Endothelial cell of umbilical vein (primary cell): ENCODE data around the gene ZBTB40. TPM values are rescaled to one million over a fixed set of nuclear protein-coding genes. Genes with fewer than 3 reads are reported as not detected.

ENCODE experiments used
- BruUV-seq: library from RNA; stranded (reverse); fragments of 400-500 nt; replicated peaks from 2 replicates; lab custom pipeline; 2021; lab: Mats Ljungman, UMichigan
- CTCF ChIA-PET: fragments of 300-600, 350-600 bp; sonication (Branson Sonifier 250); formaldehyde crosslinking; loops from one replicate; lab custom pipeline; 2021; ENCODE audit warnings: antibody characterized with exemption, inconsistent platforms; lab: Charles Lee
- POLR2A ChIA-PET: fragments of 300-600, 350-600 bp; sonication (Branson Sonifier 250); formaldehyde crosslinking; loops from one replicate; lab custom pipeline; 2021; ENCODE audit warnings: antibody characterized with exemption, inconsistent platforms; lab: Charles Lee
- DNase-seq: peaks from one replicate; pipeline ENCODE4 v3.0.0-alpha.2; 2011; ENCODE audit warnings: low read depth, low spot score
- FAIRE-seq: peaks from 2 replicates; lab custom pipeline; 2011; peaks lifted over from hg19 to GRCh38; lab: Jason Lieb, UNC
- H2AFZ ChIP-seq: 2 replicates; pipeline ENCODE4 v1.6.0; 2012; ENCODE audit warnings: low read depth, low read length, control low read depth, inconsistent platforms
- H3K27ac ChIP-seq: 2 replicates; pipeline ENCODE4 v1.5.1; 2011; ENCODE audit warnings: low read depth, mild to moderate bottlenecking, control low read depth, low read length, moderate library complexity; ENCODE audit not compliant: insufficient read depth
- H3K27me3 ChIP-seq, 2 experiments: 2 replicates each; pipeline versions ENCODE4 v1.6.0 to v1.6.1; 2011; ENCODE audit warnings: low read length in 2 of 2, mixed read lengths in 1 of 2; ENCODE audit not compliant: control insufficient read depth in 2 of 2, insufficient read depth in 2 of 2
- H3K36me3 ChIP-seq, 2 experiments: 2 replicates in 1 of 2; 3 replicates in 1 of 2; pipeline ENCODE4 v1.5.1; 2011; ENCODE audit warnings: low read length in 2 of 2, mild to moderate bottlenecking in 1 of 2, moderate library complexity in 1 of 2; ENCODE audit not compliant: control insufficient read depth in 2 of 2, insufficient read depth in 2 of 2; ENCODE audit errors: extremely low read depth in 1 of 2
- H3K4me1 ChIP-seq: 3 replicates; pipeline ENCODE4 v1.5.1; 2011; ENCODE audit warnings: mild to moderate bottlenecking, low read length; ENCODE audit not compliant: control insufficient read depth, insufficient read depth; ENCODE audit errors: extremely low read depth
- H3K4me2 ChIP-seq: 2 replicates; pipeline ENCODE4 v1.6.1; 2011; ENCODE audit warnings: low read length, control low read depth, mixed read lengths; ENCODE audit not compliant: insufficient read depth
- H3K4me3 ChIP-seq, 3 experiments: fragments of 200-600 bp in 1 of 3; sonication (generic), shearing (Covaris generic) in 1 of 3; replicated peaks in 1 of 3; 2 replicates each; pipeline ENCODE4 v1.5.1; 2011 to 2016; ENCODE audit warnings: control low read depth in 3 of 3, low read length in 3 of 3, mild to moderate bottlenecking in 2 of 3, inconsistent platforms in 1 of 3, low read depth in 1 of 3, moderate library complexity in 1 of 3; ENCODE audit not compliant: insufficient read depth in 1 of 3
- H3K79me2 ChIP-seq: 2 replicates; pipeline ENCODE4 v1.6.0; 2012; ENCODE audit warnings: low read length, inconsistent platforms; ENCODE audit not compliant: control insufficient read depth, insufficient read depth
- H3K9ac ChIP-seq: replicated peaks from 2 replicates; pipeline ENCODE3; 2011; ENCODE audit warnings: low read length, control low read depth; ENCODE audit not compliant: insufficient read depth; ENCODE audit errors: extremely low read depth
- H3K9me1 ChIP-seq: replicated peaks from 3 replicates; pipeline ENCODE4 v1.6.0; 2011; ENCODE audit warnings: mild to moderate bottlenecking, low read length; ENCODE audit not compliant: control insufficient read depth, insufficient read depth; ENCODE audit errors: extremely low read depth
- H3K9me3 ChIP-seq: replicated peaks from 2 replicates; pipeline ENCODE4 v1.5.1; 2012; ENCODE audit warnings: low read length, inconsistent platforms; ENCODE audit not compliant: control insufficient read depth, insufficient read depth
- H4K20me1 ChIP-seq: replicated peaks from 2 replicates; pipeline ENCODE3; 2011; ENCODE audit warnings: mild to moderate bottlenecking, low read length; ENCODE audit not compliant: control insufficient read depth, insufficient read depth; ENCODE audit errors: extremely low read depth
- EZH2 ChIP-seq: IDR thresholded peaks from 2 replicates; pipeline ENCODE4 v1.6.1; 2012; ENCODE audit warnings: borderline replicate concordance, low read depth, mild to moderate bottlenecking, moderate library complexity, low read length, inconsistent platforms; ENCODE audit not compliant: severe bottlenecking
- FOS ChIP-seq: IDR thresholded peaks from 2 replicates; pipeline ENCODE4 v1.6.1; 2011; ENCODE audit warnings: mild to moderate bottlenecking, low read length, moderate library complexity, borderline replicate concordance; ENCODE audit not compliant: insufficient read depth
- GATA2 ChIP-seq: IDR thresholded peaks from 2 replicates; pipeline ENCODE4 v1.7.0; 2011; ENCODE audit warnings: low read depth, mild to moderate bottlenecking, moderate library complexity, mixed read lengths, low read length; ENCODE audit not compliant: insufficient read length, insufficient read depth
- JUN ChIP-seq: IDR thresholded peaks from 2 replicates; pipeline ENCODE4 v1.6.1; 2011; ENCODE audit warnings: borderline replicate concordance, low read depth; ENCODE audit not compliant: insufficient read length, insufficient read depth
- MAX ChIP-seq: IDR thresholded peaks from 2 replicates; pipeline ENCODE4 v1.6.1; 2011; ENCODE audit not compliant: insufficient read depth, insufficient read length
- MYC ChIP-seq: IDR thresholded peaks from one replicate; pipeline ENCODE4 v1.6.1; 2011; ENCODE audit warnings: mild to moderate bottlenecking, low read depth, low read length
- POLR2A ChIP-seq: IDR thresholded peaks from 2 replicates; pipeline ENCODE4 v1.6.1; 2012; ENCODE audit warnings: low read depth, mild to moderate bottlenecking, control low read depth, low read length
- POLR2AphosphoS5 ChIP-seq: IDR thresholded peaks from 2 replicates; pipeline ENCODE4 v1.6.1; 2012; ENCODE audit warnings: low read depth, mild to moderate bottlenecking, control low read depth, low read length, moderate library complexity; ENCODE audit not compliant: insufficient read depth
- dilution Hi-C: fragments of 300-500 bp; cut with MboI; formaldehyde crosslinking; loops from one replicate; pipeline ENCODE4 v1.15.0; 2019; ENCODE audit warnings: low sequenced_read_pairs; ENCODE audit not compliant: extremely low pct_ligation_motif_present
- intact Hi-C: fragments of 100-400 bp; cut with micrococcal nuclease; formaldehyde crosslinking; loops from one replicate; pipeline ENCODE4 v1.10.0; 2022
- polyA plus RNA-seq, 4 experiments: library from polyadenylated mRNA; depleted of rRNA in 3 of 4; stranded (reverse) in 3 of 4; unstranded in 1 of 4; fragments of >200 nt; gene quantifications; 2 replicates each; pipeline versions ENCODE4 v1.2.1 to v1.2.3, GENCODE V29; 2011 to 2012; ENCODE audit warnings: missing spikeins in 1 of 4
- total RNA-seq: library from RNA; stranded (reverse); gene quantifications from 2 replicates; pipeline ENCODE4 v1.2.3, GENCODE V29; 2021
- TF ChIP-seq, protein P1 (sequence below), 2 donors: IDR thresholded peaks; 1 replicate in 1 of 2; 2 replicates in 1 of 2; pipeline ENCODE4 v1.5.1; 2011; ENCODE audit warnings: low read length in 2 of 2, mild to moderate bottlenecking in 2 of 2, moderate library complexity in 2 of 2, control low read depth in 1 of 2, inconsistent platforms in 1 of 2, low read depth in 1 of 2; ENCODE audit not compliant: insufficient read depth in 1 of 2; ENCODE audit errors: extremely low read depth in 1 of 2

Gene ZBTB40
- total and polyA plus RNA-seq, 2 donors (not counting 3 experiments of a cell fraction or from before 2014, with no cell fraction given) = 12.3 to 21.3 TPM

DNA sequence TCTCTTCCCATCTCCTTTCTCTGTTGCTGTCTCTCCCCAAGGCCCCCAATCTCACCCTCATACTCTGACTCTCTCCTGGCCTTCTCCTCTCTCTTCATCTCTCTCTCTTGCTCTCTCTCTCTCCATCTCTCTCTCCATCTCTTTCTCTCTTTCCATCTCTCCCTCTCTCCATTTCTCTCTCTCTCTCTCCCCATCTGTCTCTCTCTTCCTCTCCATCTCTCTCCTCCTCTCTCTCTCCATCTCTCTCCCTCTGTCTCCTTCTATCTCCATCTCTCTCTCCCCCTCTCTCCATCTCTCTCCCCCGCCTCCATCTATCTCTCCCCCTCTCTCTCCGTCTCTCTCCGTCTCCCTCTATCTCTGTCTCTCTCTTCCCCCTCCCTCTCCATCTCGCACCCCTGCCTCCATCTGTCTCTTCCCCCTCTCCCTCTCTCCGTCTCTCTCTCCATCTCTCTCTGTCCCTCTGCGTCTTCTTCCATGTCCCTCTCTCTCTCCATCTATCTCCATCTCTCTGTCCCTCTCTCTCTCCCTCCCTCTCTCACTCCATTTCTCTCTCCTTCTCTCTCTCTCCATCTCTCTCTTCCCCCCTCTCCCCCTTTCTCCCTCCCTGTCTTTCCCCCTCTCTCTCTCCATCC, 95.7 kb downstream of the ZBTB40 start:
- H3K4me3 ChIP-seq = no peak overlapping the region
- no TSS peak for BruUV-seq
- no peak for TF ChIP-seq GATA2
- no peak for TF ChIP-seq POLR2A
- TF ChIP-seq, protein P1, sequence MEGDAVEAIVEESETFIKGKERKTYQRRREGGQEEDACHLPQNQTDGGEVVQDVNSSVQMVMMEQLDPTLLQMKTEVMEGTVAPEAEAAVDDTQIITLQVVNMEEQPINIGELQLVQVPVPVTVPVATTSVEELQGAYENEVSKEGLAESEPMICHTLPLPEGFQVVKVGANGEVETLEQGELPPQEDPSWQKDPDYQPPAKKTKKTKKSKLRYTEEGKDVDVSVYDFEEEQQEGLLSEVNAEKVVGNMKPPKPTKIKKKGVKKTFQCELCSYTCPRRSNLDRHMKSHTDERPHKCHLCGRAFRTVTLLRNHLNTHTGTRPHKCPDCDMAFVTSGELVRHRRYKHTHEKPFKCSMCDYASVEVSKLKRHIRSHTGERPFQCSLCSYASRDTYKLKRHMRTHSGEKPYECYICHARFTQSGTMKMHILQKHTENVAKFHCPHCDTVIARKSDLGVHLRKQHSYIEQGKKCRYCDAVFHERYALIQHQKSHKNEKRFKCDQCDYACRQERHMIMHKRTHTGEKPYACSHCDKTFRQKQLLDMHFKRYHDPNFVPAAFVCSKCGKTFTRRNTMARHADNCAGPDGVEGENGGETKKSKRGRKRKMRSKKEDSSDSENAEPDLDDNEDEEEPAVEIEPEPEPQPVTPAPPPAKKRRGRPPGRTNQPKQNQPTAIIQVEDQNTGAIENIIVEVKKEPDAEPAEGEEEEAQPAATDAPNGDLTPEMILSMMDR (IDR thresholded peaks at IDR 0.05; ENCODE audit: extremely low read depth in 1 of 2, insufficient read depth in 1 of 2, low read depth in 1 of 2, low read length in 2 of 2) = no peak
- TF ChIP-seq POLR2AphosphoS5 = no peak
- TF ChIP-seq EZH2 = no peak
- no peak for TF ChIP-seq MYC
- TF ChIP-seq MAX = no peak
- TF ChIP-seq JUN = no peak
- no peak for TF ChIP-seq FOS
- no peak overlapping the region for H3K27ac ChIP-seq
- ChIA-PET POLR2A (no interaction called here), CTCF (no interaction called here)
- no peaks in the 10 kb centered on the region for H4K20me1 ChIP-seq
- intact Hi-C loops (no loop called here), dilution Hi-C loops (no loop called here)
- H3K4me1 ChIP-seq = no peaks in the 10 kb centered on the region
- H3K36me3 ChIP-seq = no peaks in the 10 kb centered on the region
- H3K9me3 ChIP-seq = no peaks in the 10 kb centered on the region
- no peaks in the 10 kb centered on the region for H3K9me1 ChIP-seq
- FAIRE-seq (no peak), DNase-seq (no peak)
- H3K27me3 ChIP-seq = peaks cover 11 to 12% of the 10 kb centered on the region in 2 experiments
- H3K9ac ChIP-seq = no peak overlapping the region
- H3K4me2 ChIP-seq = no peak overlapping the region
- no peak overlapping the region for H2AFZ ChIP-seq
- H3K79me2 ChIP-seq = no peaks in the 10 kb centered on the region
